ENCODE data around the gene HOXC6. TPM values are rescaled to one million over a fixed set of nuclear protein-coding genes. Genes with fewer than 3 reads are reported as not detected.
A peak's percentile ranks its signal among the peaks of the same experiment; 100 is the strongest.

HOXC6 gene
- total and polyA plus RNA-seq, 2 experiments from 2014 or later, result not detected

GRCh38 chr12:54026640-54027441 is 1.4 kb upstream of the HOXC6 start:
- peaks cover 24% of the 10 kb centered on the region for H3K4me1 Mint-ChIP-seq
- H3K27me3 ChIP-seq (ENCODE audit: insufficient read depth), result peaks cover 100% of the 10 kb centered on the region

GRCh38 chr12:54027442-54027786 is 826 bp upstream of the HOXC6 start:
- H3K27me3 ChIP-seq (ENCODE audit: insufficient read depth), result peaks cover 100% of the 10 kb centered on the region
- TF ChIP-seq POLR2AphosphoS5 (IDR thresholded peaks at IDR 0.05; ENCODE audit: low read depth) (no peak), JUNB (IDR thresholded peaks at IDR 0.05; ENCODE audit: unreplicated experiment) (no peak), REST (IDR thresholded peaks at IDR 0.05; ENCODE audit: unreplicated experiment) (no peak), ZNF331 (CRISPR knock-in tag; IDR thresholded peaks at IDR 0.05; ENCODE audit: low read depth) (no peak), STAT1 (IDR thresholded peaks at IDR 0.05; ENCODE audit: unreplicated experiment) (no peak)
- peaks cover 99% of the 10 kb centered on the region for H3K27me3 Mint-ChIP-seq (ENCODE audit: insufficient read depth, low read depth, poor library complexity)
- no peaks in the 10 kb centered on the region; the same call in 1 of the 2 replicates for H3K36me3 ChIP-seq (ENCODE audit: insufficient read depth)
- H2AFZ ChIP-seq, result no peak overlapping the region
- no peak overlapping the region for H3K27ac ChIP-seq (ENCODE audit: low read depth)
- H3K4me1 ChIP-seq (ENCODE audit: insufficient read depth), result peaks cover 43% of the 10 kb centered on the region
- H3K4me1 Mint-ChIP-seq, result peaks cover 24% of the 10 kb centered on the region
- peaks cover 6% of the 10 kb centered on the region for H3K9me3 Mint-ChIP-seq
- no peak for DNase-seq (ENCODE audit: low spot score)
- no peaks in the 10 kb centered on the region for H3K9me2 ChIP-seq (ENCODE audit: insufficient read depth)
- H3K4me2 ChIP-seq, result no peak overlapping the region
- ATAC-seq, result no peak
- H4K20me1 ChIP-seq (replicated peaks; ENCODE audit: insufficient read depth), result peaks cover 48% of the 10 kb centered on the region
- peaks cover 38% of the 10 kb centered on the region; the same call in 1 of the 2 replicates for H3F3A ChIP-seq (replicated peaks; ENCODE audit: low read depth)
- H3K79me2 ChIP-seq (replicated peaks; ENCODE audit: insufficient read depth), result no peaks in the 10 kb centered on the region
- no peak overlapping the region for H3K27ac Mint-ChIP-seq
- H3K4me3 ChIP-seq, result no peak overlapping the region
- H3K36me3 Mint-ChIP-seq (ENCODE audit: low read depth), result no peaks in the 10 kb centered on the region; the same call in 2 of the 3 replicates
- no peak overlapping the region for H3K4me3 Mint-ChIP-seq

More at GRCh38 chr12:54026640-54027441, 1.4 kb upstream of the HOXC6 start:
- Histone ChIP-seq H3K4me2 (no peak overlapping the region), H3K79me2 (replicated peaks; ENCODE audit: insufficient read depth) (no peaks in the 10 kb centered on the region), H4K20me1 (replicated peaks; ENCODE audit: insufficient read depth) (peaks cover 52% of the 10 kb centered on the region), H3K36me3 (ENCODE audit: insufficient read depth) (no peaks in the 10 kb centered on the region; the same call in 1 of the 2 replicates), H2AFZ (no peak overlapping the region), H3K4me3 (no peak overlapping the region), H3K27ac (ENCODE audit: low read depth) (no peak overlapping the region), H3K4me1 (ENCODE audit: insufficient read depth) (peaks cover 43% of the 10 kb centered on the region), H3K9me2 (ENCODE audit: insufficient read depth) (no peaks in the 10 kb centered on the region), H3F3A (replicated peaks; ENCODE audit: low read depth) (peaks cover 37% of the 10 kb centered on the region; the same call in 1 of the 2 replicates)
- no peaks in the 10 kb centered on the region; the same call in 2 of the 3 replicates for H3K36me3 Mint-ChIP-seq (ENCODE audit: low read depth)
- ATAC-seq (no peak), DNase-seq (ENCODE audit: low spot score) (no peak)
- H3K9me3 Mint-ChIP-seq, result peaks cover 6% of the 10 kb centered on the region
- TF ChIP-seq EZH2 (IDR thresholded peaks at IDR 0.05; ENCODE audit: low read depth, unreplicated experiment) (peak; percentile 60), ETS1 (IDR thresholded peaks at IDR 0.05) (no peak)
- H3K27me3 Mint-ChIP-seq (ENCODE audit: insufficient read depth, low read depth, poor library complexity), result peaks cover 99% of the 10 kb centered on the region
- no peak overlapping the region for H3K27ac Mint-ChIP-seq
- H3K4me3 Mint-ChIP-seq, result no peak overlapping the region

Data from GM23338 (cell line).